Heart left ventricle (tissue), 16 donors: Measurements from ENCODE around the gene SSUH2. TPM values are rescaled to one million over a fixed set of nuclear protein-coding genes. Genes with fewer than 3 reads are reported as not detected.

Experiments used
- ATAC-seq, 4 donors: fragments of 200-7000 bp; cut with Tn5 transposase; one replicate each; pipeline ENCODE4 v1.9.1; 2020 to 2022; ENCODE audit warnings: moderate library complexity in 4 of 4, mild to moderate bottlenecking in 3 of 4, moderate number of reproducible peaks in 1 of 4
- DNase-seq, 5 donors: peaks; one replicate each; pipeline ENCODE4 v3.0.0-alpha.2; 2020
- H3K27ac ChIP-seq, 12 donors: fragments of 200-600 bp; sonication (generic) in 4 of 12; one replicate each; pipeline versions ENCODE4 v1.5.0 to v1.8.0; 2016 to 2022; ENCODE audit warnings: mild to moderate bottlenecking in 2 of 12
- H3K27me3 ChIP-seq, 9 donors: fragments of 200-600 bp; sonication (generic) in 2 of 9; one replicate each; pipeline versions ENCODE4 v1.5.1 to v1.8.0; 2016 to 2022; ENCODE audit warnings: mild to moderate bottlenecking in 3 of 9
- H3K36me3 ChIP-seq, 9 donors: fragments of 200-600 bp; sonication (generic) in 2 of 9; one replicate each; pipeline versions ENCODE4 v1.5.0 to v1.8.0; 2018 to 2022; ENCODE audit warnings: mild to moderate bottlenecking in 2 of 9
- H3K4me1 ChIP-seq, 12 donors: fragments of 200-600 bp; sonication (generic) in 4 of 12; one replicate each; pipeline versions ENCODE4 v1.5.0 to v1.8.0; 2016 to 2022; ENCODE audit warnings: mild to moderate bottlenecking in 3 of 12
- H3K4me3 ChIP-seq, 12 donors: fragments of 200-600 bp; sonication (generic) in 4 of 12; one replicate each; pipeline versions ENCODE4 v1.5.0 to v1.8.0; 2017 to 2022; ENCODE audit warnings: mild to moderate bottlenecking in 9 of 12, moderate library complexity in 4 of 12
- H3K9me3 ChIP-seq, 12 donors: fragments of 200-600 bp; sonication (generic) in 4 of 12; one replicate each; pipeline versions ENCODE4 v1.5.0 to v1.8.0; 2016 to 2022; ENCODE audit warnings: mild to moderate bottlenecking in 1 of 12
- POLR2A ChIP-seq, 2 donors: fragments of 450-650 bp; IDR thresholded peaks; one replicate each; pipeline ENCODE4 v1.6.1; 2017; ENCODE audit warnings: antibody characterized with exemption in 2 of 2, mild to moderate bottlenecking in 2 of 2, moderate library complexity in 2 of 2
- WGBS, 4 donors: extraction: QIAGEN DNeasy Blood & Tissue Kit in 2 of 4; methylation state at CpG; one replicate each; pipeline versions ENCODE4 v1.1.5 to v1.1.7; 2013 to 2018; 5-methylcytosine and 5-hydroxymethylcytosine counted together
- intact Hi-C, 10 donors: fragments of 100-400 bp; cut with DNase I; formaldehyde crosslinking; loops; one replicate each; pipeline versions ENCODE4 v1.11.1 to v1.14.2; 2022
- polyA plus RNA-seq, 2 donors: library from polyadenylated mRNA; stranded (reverse); fragments of 200-250 nt; gene quantifications; one replicate each; pipeline ENCODE4 v1.2.3, GENCODE V29; 2013
- total RNA-seq, 9 donors: library from RNA; depleted of rRNA in 2 of 9; stranded (reverse); fragments of >200 nt in 2 of 9; fragmentation: NEBNext Ultra II Directional in 3 of 9; extraction: Animal tissue kit (Norgen Biotek cat#: 25700) in 3 of 9; gene quantifications; one replicate each; pipeline versions ENCODE4 v1.1.0 to v1.2.4, GENCODE V29; 2016 to 2023
- TF ChIP-seq, protein P1 (sequence below), 12 donors: fragments of 200-600 bp; sonication (generic) in 4 of 12; IDR thresholded peaks; one replicate each; pipeline versions ENCODE4 v1.5.0 to v1.8.0; 2018 to 2022; ENCODE audit warnings: antibody characterized with exemption in 12 of 12, mild to moderate bottlenecking in 5 of 12
- donor health status: ischemic (EF 13 %, LVEDD 7.1; RV severe dilation, severe dysfunction).
- donor health status: healthy with polysubstance abuse.
- donor health status: DM: no; HTN: yes; CAD: no.
- donor health status: DM: no; HTN: no; CAD: no.
- donor health status: ischemic (EF 25% LVEDD 6.9; RV normal size, moderate dysfunction).
- donor health status: ischemic (EF 25% LVEDD 5.7; RV mildly dilated, moderate dysfunction).
- donor health status: healthy.
- donor health status: DM: yes; HTN: yes; CAD: no.
- donor health status: ischemic (EF 35%, LVEDD 5.7; RV mildly dilated, moderate dysfunction).
- donor health status: nonischemic (EF 11% LVEDD 7.7; RV severe dilation, severe dysfunction).
- donor health status: DM: yes; HTN: yes; CAD: no.
- donor health status: PGD.
- donor health status: ischemic (EF 29% LVEDD 5.4; RV normal size, mild dysfunction).
- donor health status: nonischemic (EF 23%, LVEDD 6.1; RV moderate dilation, normal function).

Gene SSUH2
- total and polyA plus RNA-seq, 11 donors = 0.33 to 5.3 (median 1.3) TPM; not detected in 1

DNA sequence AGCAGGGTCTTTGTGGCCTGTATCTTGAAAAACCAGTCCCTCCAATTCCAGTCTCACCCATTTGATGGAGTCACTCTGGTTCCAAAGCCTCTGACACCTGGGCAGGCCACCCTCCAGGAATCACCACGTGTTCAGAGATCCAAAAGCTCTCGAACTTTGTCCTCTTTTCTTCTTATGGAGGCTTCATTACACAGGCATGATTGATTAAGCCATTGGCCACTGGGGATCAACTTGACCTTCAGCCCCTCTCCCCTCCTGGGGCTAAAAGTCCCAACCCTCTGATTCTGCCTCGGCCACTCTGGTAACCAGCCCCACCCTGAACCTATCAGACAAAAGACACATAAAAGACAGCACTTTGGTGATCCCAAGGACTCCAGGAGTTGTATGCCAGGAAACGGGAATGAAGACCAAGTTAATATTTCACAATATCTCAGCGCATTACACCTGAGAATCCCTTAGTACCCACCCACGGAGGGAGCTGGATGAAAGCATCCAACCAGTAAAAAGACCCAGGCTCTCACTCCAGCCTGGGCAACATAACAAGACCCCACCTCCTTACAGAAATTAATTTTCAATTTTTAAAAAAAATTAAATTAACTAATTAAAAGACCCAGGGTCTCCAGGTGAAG is 23.0 kb upstream of the SSUH2 start:
- no peak overlapping the region for H3K4me3 ChIP-seq
- ATAC-seq (no peak), DNase-seq (no peak)
- intact Hi-C loops = loop anchor here in 5 of 10 donors (5.0 to 10.0 kb wide), 5 partner anchors 67 to 287 kb away; partner anchors contain the start of genes OXTR (in 3 of the 5) and CAV3 (in 1 of the 5)
- no peak overlapping the region for H3K27ac ChIP-seq
- peaks cover 0 to 4% (median 0%) of the 10 kb centered on the region in 12 donors for H3K9me3 ChIP-seq
- TF ChIP-seq, protein P1, sequence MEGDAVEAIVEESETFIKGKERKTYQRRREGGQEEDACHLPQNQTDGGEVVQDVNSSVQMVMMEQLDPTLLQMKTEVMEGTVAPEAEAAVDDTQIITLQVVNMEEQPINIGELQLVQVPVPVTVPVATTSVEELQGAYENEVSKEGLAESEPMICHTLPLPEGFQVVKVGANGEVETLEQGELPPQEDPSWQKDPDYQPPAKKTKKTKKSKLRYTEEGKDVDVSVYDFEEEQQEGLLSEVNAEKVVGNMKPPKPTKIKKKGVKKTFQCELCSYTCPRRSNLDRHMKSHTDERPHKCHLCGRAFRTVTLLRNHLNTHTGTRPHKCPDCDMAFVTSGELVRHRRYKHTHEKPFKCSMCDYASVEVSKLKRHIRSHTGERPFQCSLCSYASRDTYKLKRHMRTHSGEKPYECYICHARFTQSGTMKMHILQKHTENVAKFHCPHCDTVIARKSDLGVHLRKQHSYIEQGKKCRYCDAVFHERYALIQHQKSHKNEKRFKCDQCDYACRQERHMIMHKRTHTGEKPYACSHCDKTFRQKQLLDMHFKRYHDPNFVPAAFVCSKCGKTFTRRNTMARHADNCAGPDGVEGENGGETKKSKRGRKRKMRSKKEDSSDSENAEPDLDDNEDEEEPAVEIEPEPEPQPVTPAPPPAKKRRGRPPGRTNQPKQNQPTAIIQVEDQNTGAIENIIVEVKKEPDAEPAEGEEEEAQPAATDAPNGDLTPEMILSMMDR (IDR thresholded peaks at IDR 0.05) = no peak
- TF ChIP-seq POLR2A (IDR thresholded peaks at IDR 0.05) = no peak
- no peaks in the 10 kb centered on the region for H3K27me3 ChIP-seq
- WGBS, 4 donors = 85 to 93% (median 88%) methylated on average over 6 of the region's 6 CpGs
- H3K4me1 ChIP-seq = peaks cover 0 to 7% (median 0%) of the 10 kb centered on the region in 12 donors
- no peaks in the 10 kb centered on the region for H3K36me3 ChIP-seq

DNA sequence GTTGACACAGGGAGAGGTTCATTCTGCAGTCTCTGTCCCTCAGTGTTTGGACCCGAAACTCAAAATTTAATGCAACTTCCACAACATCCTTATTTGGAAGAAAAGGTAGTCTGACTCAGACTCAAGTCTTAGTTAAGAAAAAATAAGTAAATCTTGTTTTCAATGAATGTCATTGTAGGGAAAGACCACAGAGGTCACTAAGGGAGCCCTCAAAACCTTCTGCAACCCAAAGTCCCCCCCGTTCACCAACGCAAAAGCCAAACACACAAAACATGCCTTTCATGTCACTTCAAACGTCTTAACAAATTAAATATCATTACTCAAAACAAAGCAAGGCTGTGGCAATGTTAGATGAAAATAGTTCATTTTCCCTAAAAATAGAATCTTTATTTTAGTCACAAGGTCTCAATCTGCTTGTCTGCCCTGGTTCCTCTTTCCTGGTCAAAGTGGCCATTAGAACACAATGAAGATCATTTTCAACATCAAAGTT is 20.9 kb upstream of the SSUH2 start:
- TF ChIP-seq, protein P1 (IDR thresholded peaks at IDR 0.05) = no peak
- no peak for TF ChIP-seq POLR2A (IDR thresholded peaks at IDR 0.05)
- 67 to 87% (median 72%) methylated on average over 4 of the region's 4 CpGs for WGBS, 4 donors
- DNase-seq (no peak), ATAC-seq (no peak)
- intact Hi-C loops = loop anchor here in 5 of 10 donors (5.0 to 10.0 kb wide), 5 partner anchors 69 to 289 kb away; partner anchors contain the start of genes OXTR (in 3 of the 5) and CAV3 (in 1 of the 5)
- Histone ChIP-seq H3K4me1 (peaks cover 0 to 18% (median 3%) of the 10 kb centered on the region in 12 donors), H3K27ac (no peak overlapping the region), H3K4me3 (no peak overlapping the region), H3K27me3 (no peaks in the 10 kb centered on the region), H3K36me3 (no peaks in the 10 kb centered on the region), H3K9me3 (no peaks in the 10 kb centered on the region)

DNA sequence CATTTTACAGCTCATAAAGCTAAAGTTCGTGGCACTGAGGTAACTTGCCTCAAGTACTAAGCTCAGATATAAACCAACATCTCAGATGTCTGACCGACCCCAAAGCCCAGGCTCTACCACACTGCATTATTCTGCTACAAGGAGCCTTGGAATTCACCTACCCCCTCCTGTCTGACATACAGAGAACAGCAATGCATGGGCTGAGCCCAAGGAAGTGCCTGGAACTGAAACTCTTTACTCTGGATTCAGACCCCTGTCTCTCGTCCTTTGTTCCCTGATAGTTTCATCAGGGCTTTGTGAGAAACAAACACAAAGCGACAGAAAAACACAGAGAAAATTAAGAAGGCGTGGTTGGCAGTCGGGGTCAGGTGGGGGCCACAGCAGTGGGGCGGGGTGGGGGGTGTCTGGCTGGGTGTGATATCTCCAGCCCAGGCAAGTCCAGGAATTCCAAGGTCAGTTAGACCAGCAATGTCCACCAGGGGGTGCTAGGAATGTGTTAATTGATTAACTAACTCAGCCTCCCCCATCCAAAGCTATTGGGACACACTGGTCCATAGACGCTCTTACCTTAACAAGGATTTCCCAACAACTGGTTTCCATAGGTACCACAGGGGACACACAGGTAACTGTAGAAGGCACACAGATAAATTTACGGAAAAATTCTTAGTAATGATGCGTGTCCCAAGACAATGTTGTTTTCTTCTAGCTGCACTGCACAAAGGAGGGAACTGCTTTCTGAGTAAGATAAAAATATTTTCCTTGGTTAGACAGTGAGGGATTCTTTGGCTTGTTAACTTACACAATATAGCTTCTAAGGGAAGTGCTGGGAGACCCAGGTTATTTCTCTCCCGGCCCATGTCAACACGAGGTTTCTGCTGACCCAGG is 18.8 kb upstream of the SSUH2 start:
- Histone ChIP-seq H3K9me3 (no peaks in the 10 kb centered on the region), H3K36me3 (no peaks in the 10 kb centered on the region), H3K27me3 (no peaks in the 10 kb centered on the region), H3K4me1 (peaks cover 0 to 37% (median 19%) of the 10 kb centered on the region in 12 donors), H3K27ac (no peak overlapping the region), H3K4me3 (no peak overlapping the region)
- intact Hi-C loops = loop anchor here in 9 of 10 donors (2.0 to 10.0 kb wide), 8 partner anchors 69 to 291 kb away; partner anchors contain the start of genes OXTR (in 7 of the 9) and CAV3 (in 2 of the 9)
- WGBS, 4 donors = 62 to 69% (median 66%) methylated on average over 12 of the region's 12 CpGs
- ATAC-seq (peak in 2 of 4 donors; percentile 18 to 36), DNase-seq (peak in 4 of 5 donors; percentile 50 to 64 (median 60))
- TF ChIP-seq, protein P1 (IDR thresholded peaks at IDR 0.05) = peak; percentile 43 to 78 (median 64)
- no peak for TF ChIP-seq POLR2A (IDR thresholded peaks at IDR 0.05)
